Mesendoderm (in vitro differentiated cells): ENCODE measurements around the gene OR6C2. TPM values are rescaled to one million over a fixed set of nuclear protein-coding genes. Genes with fewer than 3 reads are reported as not detected.
"Not testable (repeated sequence)": the region's sequence is repeated elsewhere in the genome, so short reads cannot be mapped to it uniquely, and the experiment has no call there.

Experiments
- DNase-seq: peaks from one replicate; pipeline ENCODE4 v3.0.0; 2013
- H2AK5ac ChIP-seq: 2 replicates; pipeline ENCODE4 v1.6.1; 2013; ENCODE audit warnings: low read length, inconsistent platforms
- H2BK120ac ChIP-seq: 2 replicates; pipeline ENCODE4 v1.6.1; 2013; ENCODE audit warnings: low read depth, mild to moderate bottlenecking, low read length, moderate library complexity, mixed read lengths
- H2BK15ac ChIP-seq: replicated peaks from 2 replicates; pipeline ENCODE4 v1.6.1; 2013; ENCODE audit warnings: low read depth, mild to moderate bottlenecking, moderate library complexity
- H2BK5ac ChIP-seq: 2 replicates; pipeline ENCODE4 v1.6.1; 2013; ENCODE audit warnings: low read length, inconsistent platforms
- H3K18ac ChIP-seq: 2 replicates; pipeline ENCODE4 v1.6.1; 2013; ENCODE audit warnings: mild to moderate bottlenecking, low read length, mixed read lengths
- H3K23ac ChIP-seq: one replicate; pipeline ENCODE4 v1.6.1; 2013; ENCODE audit warnings: low read length
- H3K27ac ChIP-seq: 2 replicates; pipeline ENCODE4 v1.5.1; 2013; ENCODE audit warnings: low read depth, mild to moderate bottlenecking, inconsistent platforms, low read length, moderate library complexity
- H3K27me3 ChIP-seq: 2 replicates; pipeline ENCODE4 v1.6.1; 2013; ENCODE audit warnings: low read length, control low read depth, mild to moderate bottlenecking, inconsistent platforms; ENCODE audit not compliant: insufficient read depth, poor library complexity
- H3K36me3 ChIP-seq: 2 replicates; pipeline ENCODE4 v1.6.1; 2013; ENCODE audit warnings: low read length, inconsistent platforms; ENCODE audit not compliant: control insufficient read depth, insufficient read depth
- H3K4ac ChIP-seq: one replicate; pipeline ENCODE4 v1.6.1; 2013; ENCODE audit warnings: low read depth, mild to moderate bottlenecking, low read length, moderate library complexity
- H3K4me1 ChIP-seq: 2 replicates; pipeline ENCODE4 v1.6.1; 2013; ENCODE audit warnings: low read depth, low read length, inconsistent platforms; ENCODE audit not compliant: control insufficient read depth
- H3K4me2 ChIP-seq: 2 replicates; pipeline ENCODE4 v1.6.1; 2013; ENCODE audit warnings: low read length
- H3K4me3 ChIP-seq: 2 replicates; pipeline ENCODE4 v1.5.1; 2013; ENCODE audit warnings: mild to moderate bottlenecking, low read length
- H3K56ac ChIP-seq: one replicate; pipeline ENCODE4 v1.6.1; 2013; ENCODE audit warnings: low read length
- H3K79me1 ChIP-seq: 2 replicates; pipeline ENCODE4 v1.6.1; 2013; ENCODE audit warnings: low read length, inconsistent platforms
- H3K79me2 ChIP-seq: 2 replicates; pipeline ENCODE4 v1.6.1; 2013; ENCODE audit warnings: mild to moderate bottlenecking, low read length; ENCODE audit not compliant: control insufficient read depth, insufficient read depth
- H3K9ac ChIP-seq: 2 replicates; pipeline ENCODE4 v1.6.1; 2013; ENCODE audit warnings: low read length, inconsistent platforms
- H4K5ac ChIP-seq: one replicate; pipeline ENCODE4 v1.6.1; 2013; ENCODE audit warnings: low read length
- H4K8ac ChIP-seq: one replicate; pipeline ENCODE4 v1.6.1; 2013; ENCODE audit warnings: low read depth, mild to moderate bottlenecking, control low read depth, low read length, moderate library complexity
- WGBS: extraction: QIAGEN DNeasy Blood & Tissue Kit; methylation state at CpG from one replicate; pipeline ENCODE4 v1.1.7; 2013; ENCODE audit warnings: low lambda C conversion rate, missing lambda C conversion rate; ENCODE audit not compliant: insufficient coverage; ENCODE audit errors: extremely low coverage; 5-methylcytosine and 5-hydroxymethylcytosine counted together
- polyA plus RNA-seq, 2 experiments: library from polyadenylated mRNA; stranded (reverse); fragments of 200-250 nt; gene quantifications; one replicate each; pipeline ENCODE4 v1.2.3, GENCODE V29; 2013

The OR6C2 gene
- polyA plus RNA-seq (2013, experiment 1 of 2), result not detected
- polyA plus RNA-seq (2013, experiment 2 of 2), result not detected

- no CpG with 5 or more reads among the region's 2 CpGs for WGBS
- H3K4me3 ChIP-seq, result no peak within 1 kb of the TSS
Observed at GRCh38 chr12:55443776-55444175, at the start of gene OR6C2. Gene OR6C2 (plus strand): TSS chr12:55444076. CDS start chr12:55452214, 8,138 bp downstream.

GRCh38 chr12:55396326-55396725, 47.5 kb upstream of the OR6C2 start:
- H3K4me2 ChIP-seq, result no peak overlapping the region
- no peak overlapping the region for H4K5ac ChIP-seq
- no peak overlapping the region for H3K4ac ChIP-seq
- H3K79me2 ChIP-seq, result no peaks in the 10 kb centered on the region
- H2BK15ac ChIP-seq, result no peak overlapping the region
- no peaks in the 10 kb centered on the region for H3K79me1 ChIP-seq
- no peak overlapping the region for H3K18ac ChIP-seq
- H3K56ac ChIP-seq, result no peak overlapping the region
- no peak overlapping the region for H3K27ac ChIP-seq
- H3K36me3 ChIP-seq, result no peaks in the 10 kb centered on the region
- no peaks in the 10 kb centered on the region for H3K27me3 ChIP-seq
- no peak overlapping the region for H3K23ac ChIP-seq
- no peak overlapping the region for H3K4me3 ChIP-seq
- no peak overlapping the region for H2BK5ac ChIP-seq
- DNase-seq, result no peak
- no peak overlapping the region for H3K9ac ChIP-seq
- WGBS, result no CpG with 5 or more reads among the region's 1 CpG
- no peak overlapping the region for H4K8ac ChIP-seq
- no peaks in the 10 kb centered on the region for H3K4me1 ChIP-seq
- H2BK120ac ChIP-seq, result no peak overlapping the region
- H2AK5ac ChIP-seq, result no peak overlapping the region

More at GRCh38 chr12:55443776-55444175, at the start of gene OR6C2:
- no peak within 1 kb of the TSS for H4K5ac ChIP-seq
- no peaks in the 10 kb centered on the region for H3K79me1 ChIP-seq
- no peak within 1 kb of the TSS for H3K4ac ChIP-seq
- H3K27ac ChIP-seq, result no peak within 1 kb of the TSS
- no peak within 1 kb of the TSS for H2BK120ac ChIP-seq
- H3K79me2 ChIP-seq, result no peaks in the 10 kb centered on the region
- no peak within 1 kb of the TSS for H3K4me2 ChIP-seq
- no peaks in the 10 kb centered on the region for H3K27me3 ChIP-seq
- H3K18ac ChIP-seq, result no peak within 1 kb of the TSS
- H2AK5ac ChIP-seq, result no peak within 1 kb of the TSS
- H3K23ac ChIP-seq, result no peak within 1 kb of the TSS
- H2BK15ac ChIP-seq, result no peak within 1 kb of the TSS
- DNase-seq, result no peak
- H3K36me3 ChIP-seq, result no peaks in the 10 kb centered on the region
- H4K8ac ChIP-seq, result no peak within 1 kb of the TSS
- H2BK5ac ChIP-seq, result no peak within 1 kb of the TSS
- no peak within 1 kb of the TSS for H3K9ac ChIP-seq
- no peak within 1 kb of the TSS for H3K56ac ChIP-seq
- H3K4me1 ChIP-seq, result no peaks in the 10 kb centered on the region

GRCh38 chr12:55400229-55400628, 43.6 kb upstream of the OR6C2 start, which contains the start of gene OR6C65:
Gene OR6C65 (plus strand): TSS chr12:55400529. CDS start chr12:55400529, 0 bp downstream.
- H3K79me2 ChIP-seq, result no peaks in the 10 kb centered on the region
- DNase-seq, result no peak
- no peak within 1 kb of the TSS for H3K4ac ChIP-seq
- H3K4me1 ChIP-seq, result no peaks in the 10 kb centered on the region
- H3K27me3 ChIP-seq, result no peaks in the 10 kb centered on the region
- H3K36me3 ChIP-seq, result no peaks in the 10 kb centered on the region
- no peak within 1 kb of the TSS for H2AK5ac ChIP-seq
- no peak within 1 kb of the TSS for H3K23ac ChIP-seq
- no peak within 1 kb of the TSS for H3K18ac ChIP-seq
- H2BK5ac ChIP-seq, result no peak within 1 kb of the TSS
- no peak within 1 kb of the TSS for H2BK15ac ChIP-seq
- no peak within 1 kb of the TSS for H3K9ac ChIP-seq
- no peak within 1 kb of the TSS for H3K56ac ChIP-seq
- no peaks in the 10 kb centered on the region for H3K79me1 ChIP-seq
- H3K4me3 ChIP-seq, result no peak within 1 kb of the TSS
- no peak within 1 kb of the TSS for H3K4me2 ChIP-seq
- no peak within 1 kb of the TSS for H4K8ac ChIP-seq
- WGBS, result no CpG with 5 or more reads among the region's 1 CpG
- no peak within 1 kb of the TSS for H3K27ac ChIP-seq
- no peak within 1 kb of the TSS for H2BK120ac ChIP-seq
- no peak within 1 kb of the TSS for H4K5ac ChIP-seq

GRCh38 chr12:55407866-55408265, 36.0 kb upstream of the OR6C2 start:
- Histone ChIP-seq H3K27me3 (no peaks in the 10 kb centered on the region), H3K4me2 (no peak overlapping the region), H3K79me2 (no peaks in the 10 kb centered on the region), H3K4me3 (no peak overlapping the region), H4K5ac (no peak overlapping the region), H3K9ac (no peak overlapping the region), H3K27ac (no peak overlapping the region), H3K4ac (no peak overlapping the region), H3K4me1 (no peaks in the 10 kb centered on the region), H2BK120ac (no peak overlapping the region), H4K8ac (no peak overlapping the region), H3K23ac (no peak overlapping the region), H3K18ac (no peak overlapping the region), H2AK5ac (no peak overlapping the region), H2BK15ac (no peak overlapping the region), H2BK5ac (no peak overlapping the region), H3K56ac (no peak overlapping the region), H3K79me1 (no peaks in the 10 kb centered on the region), H3K36me3 (no peaks in the 10 kb centered on the region)
- no peak for DNase-seq
- no CpG with 5 or more reads among the region's 1 CpG for WGBS

- H3K4me1 ChIP-seq, H3K56ac ChIP-seq, H2AK5ac ChIP-seq, H4K5ac ChIP-seq, H2BK15ac ChIP-seq, H3K9ac ChIP-seq, H4K8ac ChIP-seq, H3K18ac ChIP-seq, H3K27ac ChIP-seq, H3K79me1 ChIP-seq, H2BK120ac ChIP-seq, H3K27me3 ChIP-seq, H2BK5ac ChIP-seq, H3K4me2 ChIP-seq, H3K36me3 ChIP-seq, H3K23ac ChIP-seq, DNase-seq, H3K79me2 ChIP-seq, H3K4me3 ChIP-seq, H3K4ac ChIP-seq: not testable (repeated sequence)
- WGBS, result no CpG with 5 or more reads among the region's 1 CpG
Observed at GRCh38 chr12:55409133-55409532, 34.7 kb upstream of the OR6C2 start.

- H3K4me1 ChIP-seq, H3K79me1 ChIP-seq, H2BK15ac ChIP-seq, H2AK5ac ChIP-seq, H3K4me3 ChIP-seq, H3K56ac ChIP-seq, H3K4me2 ChIP-seq, H2BK120ac ChIP-seq, H4K5ac ChIP-seq, H3K4ac ChIP-seq, H2BK5ac ChIP-seq, H3K36me3 ChIP-seq, H3K27me3 ChIP-seq, H3K27ac ChIP-seq, H4K8ac ChIP-seq, DNase-seq, H3K18ac ChIP-seq, H3K9ac ChIP-seq, H3K79me2 ChIP-seq, H3K23ac ChIP-seq: not testable (repeated sequence)
- WGBS, result no CpG with 5 or more reads among the region's 15 CpGs
Observed at GRCh38 chr12:55412138-55412537, 31.7 kb upstream of the OR6C2 start.
